LNCaP clone FGC (cell line): ENCODE results near the gene TMEM132D.

Experiments used
- DNase-seq: peaks from one replicate; pipeline ENCODE4 v3.0.0-alpha.2; 2011; ENCODE audit warnings: low read depth
- H3K4me3 ChIP-seq: 2 replicates; pipeline ENCODE4 v1.5.1; 2011; ENCODE audit warnings: mild to moderate bottlenecking, low read depth, low read length, control low read depth
- TF ChIP-seq, protein P1 (sequence below): IDR thresholded peaks from 2 replicates; pipeline ENCODE4 v1.5.1; 2012; ENCODE audit warnings: mild to moderate bottlenecking; ENCODE audit not compliant: control insufficient read depth, insufficient read depth; ENCODE audit errors: extremely low read depth

The TMEM132D gene

DNA sequence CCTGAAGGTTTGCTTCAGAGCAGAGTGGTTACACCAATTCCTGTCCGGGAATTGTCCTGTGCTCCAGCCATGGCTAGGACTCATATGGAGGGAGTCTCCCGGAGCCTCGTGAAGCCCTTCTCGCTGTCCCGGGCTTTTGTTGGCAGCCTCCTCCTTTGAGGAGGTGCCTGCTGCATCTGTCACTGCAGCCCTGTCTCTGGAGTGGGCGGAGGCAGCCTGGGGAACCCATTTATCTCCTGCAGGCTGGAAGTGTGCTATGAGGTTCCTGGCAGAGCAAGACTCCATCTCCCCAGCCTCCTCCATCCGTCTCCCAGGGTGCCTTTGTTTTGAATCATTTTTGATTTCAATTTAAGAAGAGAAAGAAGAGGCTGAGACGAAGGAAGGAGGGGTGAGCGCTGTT lies 695.3 kb downstream of the TMEM132D start:
- no peak for DNase-seq
- TF ChIP-seq, protein P1, sequence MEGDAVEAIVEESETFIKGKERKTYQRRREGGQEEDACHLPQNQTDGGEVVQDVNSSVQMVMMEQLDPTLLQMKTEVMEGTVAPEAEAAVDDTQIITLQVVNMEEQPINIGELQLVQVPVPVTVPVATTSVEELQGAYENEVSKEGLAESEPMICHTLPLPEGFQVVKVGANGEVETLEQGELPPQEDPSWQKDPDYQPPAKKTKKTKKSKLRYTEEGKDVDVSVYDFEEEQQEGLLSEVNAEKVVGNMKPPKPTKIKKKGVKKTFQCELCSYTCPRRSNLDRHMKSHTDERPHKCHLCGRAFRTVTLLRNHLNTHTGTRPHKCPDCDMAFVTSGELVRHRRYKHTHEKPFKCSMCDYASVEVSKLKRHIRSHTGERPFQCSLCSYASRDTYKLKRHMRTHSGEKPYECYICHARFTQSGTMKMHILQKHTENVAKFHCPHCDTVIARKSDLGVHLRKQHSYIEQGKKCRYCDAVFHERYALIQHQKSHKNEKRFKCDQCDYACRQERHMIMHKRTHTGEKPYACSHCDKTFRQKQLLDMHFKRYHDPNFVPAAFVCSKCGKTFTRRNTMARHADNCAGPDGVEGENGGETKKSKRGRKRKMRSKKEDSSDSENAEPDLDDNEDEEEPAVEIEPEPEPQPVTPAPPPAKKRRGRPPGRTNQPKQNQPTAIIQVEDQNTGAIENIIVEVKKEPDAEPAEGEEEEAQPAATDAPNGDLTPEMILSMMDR = no peak
- no peak overlapping the region for H3K4me3 ChIP-seq

DNA sequence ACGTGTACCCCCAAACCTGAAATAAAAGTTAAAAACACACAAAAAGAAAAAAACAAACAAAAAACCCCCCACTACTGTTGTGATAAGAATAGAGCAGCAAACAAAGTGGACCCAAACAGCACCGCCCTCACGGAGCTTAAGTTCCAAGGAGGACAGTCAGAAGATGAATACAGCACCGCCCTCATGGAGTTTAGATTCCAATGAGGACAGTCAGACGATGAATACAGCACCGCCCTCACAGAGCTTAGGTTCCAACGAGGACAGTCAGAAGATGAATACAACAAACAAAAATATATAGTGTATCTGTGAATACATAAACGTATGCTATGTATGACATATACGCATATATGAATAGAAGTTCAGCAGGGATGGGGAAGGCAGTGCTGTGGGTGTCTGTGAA lies 696.7 kb downstream of the TMEM132D start:
- no peak for DNase-seq
- H3K4me3 ChIP-seq = no peak overlapping the region
- TF ChIP-seq, protein P1 = no peak

DNA sequence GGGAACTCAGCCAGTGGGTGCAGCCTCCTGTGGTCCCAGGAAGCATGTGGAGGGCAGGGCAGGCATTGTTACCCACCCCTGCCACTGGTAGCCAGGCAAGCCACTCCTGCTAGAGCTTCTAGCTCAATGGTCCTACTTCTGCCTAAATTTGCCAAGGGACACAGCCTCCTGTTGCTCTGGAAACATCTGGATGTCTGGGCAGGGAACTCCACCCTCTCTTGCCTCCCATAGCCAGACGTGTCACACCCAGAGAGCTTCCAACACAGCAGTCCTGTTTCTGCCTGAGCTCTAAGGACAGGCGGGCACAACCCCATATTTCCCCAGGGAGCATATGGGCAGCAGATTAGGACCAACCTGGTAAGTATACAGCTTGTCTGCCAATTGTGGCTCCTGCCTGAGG lies 700.4 kb downstream of the TMEM132D start:
- H3K4me3 ChIP-seq = no peak overlapping the region
- TF ChIP-seq, protein P1 = no peak
- DNase-seq = no peak

DNA sequence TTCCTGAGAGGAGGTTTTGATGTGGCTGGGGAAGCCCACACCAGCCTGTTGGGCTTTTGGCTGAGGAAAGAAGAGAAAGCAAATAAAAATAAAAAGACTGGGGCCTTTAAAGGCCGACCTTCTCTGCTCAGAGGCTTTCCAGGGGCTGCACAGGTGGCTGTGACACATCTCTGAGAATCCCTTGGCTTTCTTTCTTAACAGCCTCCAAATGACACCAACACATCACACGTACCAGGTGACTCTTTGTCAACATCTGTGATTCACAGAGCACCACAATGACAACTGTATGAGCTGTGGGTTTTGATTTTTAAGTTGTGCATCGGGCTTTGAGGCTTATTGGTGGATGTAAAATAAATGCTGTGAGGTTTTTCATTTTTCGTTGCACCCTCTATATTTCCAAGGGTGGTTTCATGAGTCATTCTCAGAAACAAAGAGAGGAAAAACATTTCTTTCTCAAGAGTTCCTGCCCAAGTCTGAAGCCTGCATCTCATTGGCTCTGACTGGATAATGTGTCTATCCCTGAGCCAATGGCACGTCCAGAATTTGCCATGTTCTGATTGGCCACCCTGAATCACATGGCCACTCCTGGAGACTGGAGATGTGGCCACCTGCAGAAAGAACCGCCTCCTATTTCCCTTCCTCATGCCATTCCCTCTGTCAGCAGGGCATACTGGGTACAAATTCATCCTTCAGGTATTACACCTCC lies 701.6 kb downstream of the TMEM132D start:
- DNase-seq = no peak
- H3K4me3 ChIP-seq = no peak overlapping the region
- TF ChIP-seq, protein P1 = no peak

DNA sequence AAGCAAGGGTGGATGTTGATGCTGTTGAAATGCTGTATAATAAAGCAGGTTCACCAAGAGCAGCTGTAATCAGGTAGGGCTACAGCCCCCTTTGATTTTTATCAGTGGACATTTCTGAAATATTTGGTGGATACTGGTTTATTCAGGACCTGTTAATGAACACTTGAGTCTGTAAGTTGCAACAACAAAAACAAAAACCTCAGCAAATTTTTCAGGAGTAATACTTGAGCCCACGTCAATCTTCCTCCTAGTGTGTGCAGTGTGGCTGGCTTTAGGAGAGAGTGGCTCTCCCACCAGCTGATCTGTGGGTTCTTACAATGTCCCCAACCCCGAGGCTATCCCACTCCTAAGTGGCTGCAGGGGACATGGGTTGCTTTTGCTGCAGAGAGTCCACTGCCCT lies 702.8 kb downstream of the TMEM132D start:
- TF ChIP-seq, protein P1 = no peak

DNA sequence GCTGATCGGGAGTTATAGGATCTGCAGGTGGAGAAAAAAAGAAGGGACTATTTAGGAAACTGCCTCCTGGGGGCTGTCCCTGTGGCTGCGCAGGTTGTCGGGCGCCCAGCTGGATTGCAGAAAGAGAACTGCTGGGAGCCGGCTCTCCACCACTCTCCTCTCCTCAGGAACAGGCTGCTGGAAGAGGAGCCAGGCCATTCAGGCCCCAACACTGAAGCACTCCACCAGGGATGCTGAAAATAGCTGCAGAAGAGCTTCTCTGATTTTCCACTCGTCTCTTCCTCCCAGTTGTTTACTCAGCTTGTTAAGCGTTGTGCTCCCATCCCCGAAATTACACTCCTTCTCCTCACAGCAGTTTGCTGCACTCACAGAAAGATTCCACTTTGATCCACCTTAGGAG lies 703.2 kb downstream of the TMEM132D start:
- H3K4me3 ChIP-seq = no peak overlapping the region
- no peak for DNase-seq
- TF ChIP-seq, protein P1 = no peak

More for the DNA sequence above, 702.8 kb downstream of the TMEM132D start:
- no peak for DNase-seq
- H3K4me3 ChIP-seq = no peak overlapping the region

DNA sequence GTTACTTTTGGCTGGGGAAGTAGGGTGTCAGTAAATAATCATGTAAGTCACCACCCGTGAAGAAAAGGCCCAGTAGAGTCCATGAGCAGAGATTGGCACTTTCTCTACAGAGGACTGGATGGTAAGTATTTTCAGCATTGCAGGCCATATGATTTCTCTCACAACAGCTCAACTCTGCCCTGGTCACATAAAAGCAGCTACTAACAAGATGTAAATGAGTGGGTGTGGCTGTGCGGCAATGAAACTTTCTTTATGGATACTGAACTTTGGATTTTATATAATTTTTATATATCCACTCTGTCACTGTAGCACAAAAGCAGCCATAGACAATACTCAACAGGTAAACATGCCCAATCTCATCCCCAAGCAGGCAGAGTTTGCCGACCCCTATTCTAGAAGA lies 706.9 kb downstream of the TMEM132D start:
- DNase-seq = no peak
- H3K4me3 ChIP-seq = no peak overlapping the region
- TF ChIP-seq, protein P1 = no peak
